Mesendoderm (in vitro differentiated cells): ENCODE data around the gene CALCOCO2.

Experiments
- DNase-seq: peaks from one replicate; pipeline ENCODE4 v3.0.0; 2013
- H2AK5ac ChIP-seq: 2 replicates; pipeline ENCODE4 v1.6.1; 2013; ENCODE audit warnings: low read length, inconsistent platforms
- H2BK120ac ChIP-seq: 2 replicates; pipeline ENCODE4 v1.6.1; 2013; ENCODE audit warnings: low read depth, mild to moderate bottlenecking, low read length, moderate library complexity, mixed read lengths
- H2BK15ac ChIP-seq: replicated peaks from 2 replicates; pipeline ENCODE4 v1.6.1; 2013; ENCODE audit warnings: low read depth, mild to moderate bottlenecking, moderate library complexity
- H2BK5ac ChIP-seq: 2 replicates; pipeline ENCODE4 v1.6.1; 2013; ENCODE audit warnings: low read length, inconsistent platforms
- H3K18ac ChIP-seq: 2 replicates; pipeline ENCODE4 v1.6.1; 2013; ENCODE audit warnings: mild to moderate bottlenecking, low read length, mixed read lengths
- H3K23ac ChIP-seq: one replicate; pipeline ENCODE4 v1.6.1; 2013; ENCODE audit warnings: low read length
- H3K27ac ChIP-seq: 2 replicates; pipeline ENCODE4 v1.5.1; 2013; ENCODE audit warnings: low read depth, mild to moderate bottlenecking, inconsistent platforms, low read length, moderate library complexity
- H3K27me3 ChIP-seq: 2 replicates; pipeline ENCODE4 v1.6.1; 2013; ENCODE audit warnings: low read length, control low read depth, mild to moderate bottlenecking, inconsistent platforms; ENCODE audit not compliant: insufficient read depth, poor library complexity
- H3K36me3 ChIP-seq: 2 replicates; pipeline ENCODE4 v1.6.1; 2013; ENCODE audit warnings: low read length, inconsistent platforms; ENCODE audit not compliant: control insufficient read depth, insufficient read depth
- H3K4ac ChIP-seq: one replicate; pipeline ENCODE4 v1.6.1; 2013; ENCODE audit warnings: low read depth, mild to moderate bottlenecking, low read length, moderate library complexity
- H3K4me1 ChIP-seq: 2 replicates; pipeline ENCODE4 v1.6.1; 2013; ENCODE audit warnings: low read depth, low read length, inconsistent platforms; ENCODE audit not compliant: control insufficient read depth
- H3K4me2 ChIP-seq: 2 replicates; pipeline ENCODE4 v1.6.1; 2013; ENCODE audit warnings: low read length
- H3K4me3 ChIP-seq: 2 replicates; pipeline ENCODE4 v1.5.1; 2013; ENCODE audit warnings: mild to moderate bottlenecking, low read length
- H3K56ac ChIP-seq: one replicate; pipeline ENCODE4 v1.6.1; 2013; ENCODE audit warnings: low read length
- H3K79me1 ChIP-seq: 2 replicates; pipeline ENCODE4 v1.6.1; 2013; ENCODE audit warnings: low read length, inconsistent platforms
- H3K79me2 ChIP-seq: 2 replicates; pipeline ENCODE4 v1.6.1; 2013; ENCODE audit warnings: mild to moderate bottlenecking, low read length; ENCODE audit not compliant: control insufficient read depth, insufficient read depth
- H3K9ac ChIP-seq: 2 replicates; pipeline ENCODE4 v1.6.1; 2013; ENCODE audit warnings: low read length, inconsistent platforms
- H4K5ac ChIP-seq: one replicate; pipeline ENCODE4 v1.6.1; 2013; ENCODE audit warnings: low read length
- H4K8ac ChIP-seq: one replicate; pipeline ENCODE4 v1.6.1; 2013; ENCODE audit warnings: low read depth, mild to moderate bottlenecking, control low read depth, low read length, moderate library complexity
- WGBS: extraction: QIAGEN DNeasy Blood & Tissue Kit; methylation state at CpG from one replicate; pipeline ENCODE4 v1.1.7; 2013; ENCODE audit warnings: low lambda C conversion rate, missing lambda C conversion rate; ENCODE audit not compliant: insufficient coverage; ENCODE audit errors: extremely low coverage; 5-methylcytosine and 5-hydroxymethylcytosine counted together

Gene CALCOCO2

DNA sequence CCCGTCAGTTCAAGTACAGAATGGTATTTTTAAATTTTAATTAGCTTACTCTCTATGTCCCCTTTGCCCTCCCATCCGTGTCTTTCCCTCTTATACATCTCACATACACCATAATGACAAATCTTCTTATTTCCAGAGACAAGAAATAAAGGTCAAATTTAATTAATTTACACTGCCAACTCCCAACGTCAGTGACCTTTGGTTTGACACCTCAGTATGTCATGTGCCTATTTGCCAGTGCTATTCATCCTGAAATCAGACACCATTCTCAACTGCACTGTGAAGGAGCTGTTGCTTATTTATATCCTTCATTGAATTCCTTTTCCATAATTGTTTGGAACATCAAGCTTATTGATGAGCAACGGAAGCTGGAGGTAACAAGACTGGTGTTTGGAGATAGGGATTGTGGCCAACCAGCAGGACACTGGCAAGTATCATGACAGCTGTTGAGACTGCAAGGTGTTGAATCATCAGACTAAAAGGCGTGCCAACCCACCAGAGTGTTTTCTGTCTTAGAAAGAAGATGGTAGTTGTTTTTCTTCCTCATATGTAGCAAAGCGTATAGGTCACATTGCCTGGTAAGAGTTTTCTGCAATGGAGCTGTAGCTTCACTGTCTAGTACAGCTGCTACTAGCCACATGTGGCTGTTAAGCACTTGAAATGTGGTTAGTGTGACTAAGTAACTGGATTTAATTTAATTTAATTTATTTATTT lies 12.5 kb downstream of the CALCOCO2 start:
- Histone ChIP-seq H3K18ac (no peak overlapping the region), H3K36me3 (peaks cover 3% of the 10 kb centered on the region), H3K56ac (no peak overlapping the region), H2BK15ac (no peak overlapping the region), H3K79me2 (no peaks in the 10 kb centered on the region), H3K23ac (no peak overlapping the region), H3K4ac (no peak overlapping the region), H4K5ac (no peak overlapping the region), H3K4me3 (no peak overlapping the region), H3K9ac (no peak overlapping the region), H3K4me2 (no peak overlapping the region), H3K27me3 (no peaks in the 10 kb centered on the region), H2BK120ac (no peak overlapping the region), H2BK5ac (no peak overlapping the region), H3K79me1 (no peaks in the 10 kb centered on the region), H3K27ac (no peak overlapping the region), H2AK5ac (no peak overlapping the region), H4K8ac (no peak overlapping the region), H3K4me1 (no peaks in the 10 kb centered on the region)
- WGBS: no CpG with 5 or more reads among the region's 6 CpGs
- no peak for DNase-seq

DNA sequence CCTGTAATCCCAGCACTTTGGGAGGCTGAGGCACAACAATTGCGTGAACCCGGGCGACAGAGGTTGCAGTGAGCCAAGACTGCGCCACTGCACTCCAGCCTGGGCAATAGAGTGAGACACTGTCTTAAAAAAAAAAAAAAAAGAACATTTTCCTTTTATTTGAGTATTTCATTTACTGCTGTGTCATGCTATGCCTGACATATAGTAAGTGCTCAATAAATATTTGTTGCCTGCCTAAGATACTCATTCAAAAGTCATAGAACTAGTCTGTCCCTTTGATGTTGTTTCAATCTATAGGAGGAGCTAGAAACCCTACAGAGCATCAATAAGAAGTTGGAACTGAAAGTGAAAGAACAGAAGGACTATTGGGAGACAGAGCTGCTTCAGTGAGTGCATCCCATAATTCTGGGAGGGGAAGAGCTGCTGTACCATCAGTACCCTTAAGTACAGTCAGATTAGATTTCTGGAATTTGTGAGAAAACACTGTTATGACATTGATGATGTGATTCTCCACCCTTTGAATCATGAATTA lies 20.0 kb downstream of the CALCOCO2 start:
- no peak overlapping the region for H3K4ac ChIP-seq
- H3K4me1 ChIP-seq: peaks cover 4% of the 10 kb centered on the region
- no peak overlapping the region for H3K56ac ChIP-seq
- no peak overlapping the region for H2BK5ac ChIP-seq
- H2BK15ac ChIP-seq: no peak overlapping the region
- H3K27me3 ChIP-seq: no peaks in the 10 kb centered on the region
- H3K4me2 ChIP-seq: no peak overlapping the region
- H3K18ac ChIP-seq: no peak overlapping the region
- no peaks in the 10 kb centered on the region for H3K79me2 ChIP-seq
- no peak overlapping the region for H3K23ac ChIP-seq
- H3K4me3 ChIP-seq: no peak overlapping the region
- no peaks in the 10 kb centered on the region for H3K36me3 ChIP-seq
- H2BK120ac ChIP-seq: no peak overlapping the region
- H2AK5ac ChIP-seq: no peak overlapping the region
- no peak overlapping the region for H4K5ac ChIP-seq
- no CpG with 5 or more reads among the region's 4 CpGs for WGBS
- no peak overlapping the region for H3K27ac ChIP-seq
- H4K8ac ChIP-seq: no peak overlapping the region
- no peaks in the 10 kb centered on the region for H3K79me1 ChIP-seq
- H3K9ac ChIP-seq: no peak overlapping the region
- no peak for DNase-seq

DNA sequence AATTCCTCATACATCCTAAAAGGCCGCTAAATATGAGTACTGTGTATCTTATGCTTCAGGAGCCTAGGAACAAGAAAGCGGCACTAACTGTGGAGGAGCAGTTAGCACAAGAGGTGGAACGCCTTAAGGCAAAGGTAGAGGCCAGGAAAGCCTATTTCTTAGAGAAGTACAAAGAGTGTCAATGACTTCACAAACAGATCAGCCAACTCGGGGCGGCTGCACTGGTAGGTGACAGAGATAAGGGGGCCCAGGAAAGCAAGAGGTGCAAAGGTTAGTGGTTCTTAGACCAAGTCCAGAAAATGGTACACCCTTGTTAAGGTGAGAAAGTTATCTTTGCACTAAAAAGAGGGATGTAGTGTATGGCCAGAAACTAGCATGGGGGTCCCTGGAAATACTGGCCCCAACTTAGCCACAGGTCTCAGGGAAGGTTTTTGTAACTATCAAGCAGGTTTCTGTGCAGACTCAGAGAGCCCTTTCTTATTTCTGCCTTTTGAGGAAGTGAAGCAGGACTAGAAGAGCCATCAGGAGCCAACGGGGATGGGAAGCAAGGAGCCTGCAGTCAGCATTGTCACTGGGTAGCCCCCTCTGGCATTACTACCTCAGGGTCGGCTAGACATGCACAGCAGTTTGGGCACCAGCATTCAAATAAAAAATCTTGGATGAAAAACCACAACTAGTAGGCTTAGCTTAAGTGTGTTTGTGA lies 24.1 kb downstream of the CALCOCO2 start:
- no peak for DNase-seq

DNA sequence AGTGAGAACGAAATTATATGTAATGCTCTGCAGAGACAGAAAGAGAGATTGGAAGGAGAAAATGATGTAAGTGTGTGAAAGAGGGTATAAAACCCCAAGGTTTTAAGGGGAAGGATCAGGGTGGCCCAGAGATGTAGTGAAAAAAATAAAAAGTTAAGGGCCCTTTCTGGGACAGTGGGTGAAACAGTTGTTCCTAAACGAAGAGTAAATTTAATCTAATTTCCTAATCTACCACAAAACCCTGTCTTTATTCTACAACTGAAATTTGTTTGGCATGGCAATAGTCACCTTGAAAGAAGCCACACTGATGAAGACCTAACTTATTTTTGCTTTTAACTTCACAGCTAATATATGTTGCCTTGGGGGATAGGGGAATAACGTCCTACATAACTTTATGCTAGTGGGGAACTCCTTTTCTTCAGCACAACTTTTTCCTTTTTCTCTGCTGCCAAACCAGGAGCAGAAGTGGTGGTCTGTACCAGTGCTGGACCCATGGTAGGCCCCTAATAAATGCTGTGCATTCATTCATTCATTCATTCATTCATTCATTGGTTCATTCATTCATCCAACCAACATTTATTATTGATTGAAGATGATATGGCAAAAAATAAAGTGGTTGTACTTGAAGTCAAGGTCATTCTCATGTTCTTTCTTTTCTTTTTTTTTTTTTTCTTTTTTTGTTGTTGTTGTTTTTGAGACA lies 25.4 kb downstream of the CALCOCO2 start:
- no peak overlapping the region for H2BK5ac ChIP-seq
- no peak overlapping the region for H2BK120ac ChIP-seq
- no peaks in the 10 kb centered on the region for H3K79me2 ChIP-seq
- no peak overlapping the region for H4K8ac ChIP-seq
- H3K23ac ChIP-seq: no peak overlapping the region
- H2BK15ac ChIP-seq: no peak overlapping the region
- H3K18ac ChIP-seq: no peak overlapping the region
- no peaks in the 10 kb centered on the region for H3K79me1 ChIP-seq
- 100% methylated on average over 1 of the region's 3 CpGs for WGBS
- H3K36me3 ChIP-seq: no peaks in the 10 kb centered on the region
- H2AK5ac ChIP-seq: no peak overlapping the region
- no peak overlapping the region for H3K56ac ChIP-seq
- no peak for DNase-seq
- H3K9ac ChIP-seq: no peak overlapping the region
- no peak overlapping the region for H3K27ac ChIP-seq
- H3K4ac ChIP-seq: no peak overlapping the region
- no peak overlapping the region for H3K4me2 ChIP-seq
- H3K4me1 ChIP-seq: peaks cover 4% of the 10 kb centered on the region
- H4K5ac ChIP-seq: no peak overlapping the region
- H3K4me3 ChIP-seq: no peak overlapping the region
- H3K27me3 ChIP-seq: no peaks in the 10 kb centered on the region

More for the DNA sequence above, 24.1 kb downstream of the CALCOCO2 start:
- no peak overlapping the region for H3K23ac ChIP-seq
- H3K4ac ChIP-seq: no peak overlapping the region
- no peak overlapping the region for H3K4me2 ChIP-seq
- no peak overlapping the region for H3K56ac ChIP-seq
- H3K27ac ChIP-seq: no peak overlapping the region
- no peaks in the 10 kb centered on the region for H3K79me2 ChIP-seq
- H2AK5ac ChIP-seq: no peak overlapping the region
- no peaks in the 10 kb centered on the region for H3K79me1 ChIP-seq
- peaks cover 4% of the 10 kb centered on the region for H3K4me1 ChIP-seq
- H4K8ac ChIP-seq: no peak overlapping the region
- no peak overlapping the region for H2BK15ac ChIP-seq
- H3K27me3 ChIP-seq: no peaks in the 10 kb centered on the region
- H3K9ac ChIP-seq: no peak overlapping the region
- no peak overlapping the region for H4K5ac ChIP-seq
- H3K36me3 ChIP-seq: no peaks in the 10 kb centered on the region
- H3K4me3 ChIP-seq: no peak overlapping the region
- no peak overlapping the region for H3K18ac ChIP-seq
- WGBS: no CpG with 5 or more reads among the region's 7 CpGs
- H2BK5ac ChIP-seq: no peak overlapping the region
- no peak overlapping the region for H2BK120ac ChIP-seq

DNA sequence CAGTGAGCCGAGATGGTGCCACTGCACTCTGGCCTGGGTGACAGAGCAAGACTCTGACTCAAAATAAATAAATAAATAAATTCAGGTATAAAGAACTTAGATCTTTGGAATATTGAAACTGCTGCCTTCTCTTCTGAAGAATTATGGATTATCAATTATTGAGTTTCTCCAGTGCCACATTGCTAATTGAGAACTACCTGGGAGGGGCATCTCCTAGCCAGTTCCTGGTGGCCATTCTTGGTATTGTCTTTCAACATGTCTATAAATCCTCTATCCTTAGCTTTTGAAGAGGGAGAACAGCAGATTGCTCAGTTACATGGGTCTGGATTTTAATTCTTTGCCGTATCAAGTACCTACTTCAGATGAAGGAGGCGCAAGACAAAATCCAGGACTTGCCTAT lies 29.2 kb downstream of the CALCOCO2 start:
- H3K18ac ChIP-seq: no peak overlapping the region
- no peak overlapping the region for H3K9ac ChIP-seq
- H2BK5ac ChIP-seq: no peak overlapping the region
- no peak overlapping the region for H3K4me3 ChIP-seq
- no peak overlapping the region for H3K4me2 ChIP-seq
- WGBS: no CpG with 5 or more reads among the region's 3 CpGs
- peaks cover 6% of the 10 kb centered on the region for H3K36me3 ChIP-seq
- no peak overlapping the region for H3K27ac ChIP-seq
- no peak overlapping the region for H2AK5ac ChIP-seq
- DNase-seq: no peak
- no peak overlapping the region for H2BK120ac ChIP-seq
- no peak overlapping the region for H4K5ac ChIP-seq
- H3K23ac ChIP-seq: no peak overlapping the region
- H3K4me1 ChIP-seq: peaks cover 4% of the 10 kb centered on the region
- H3K27me3 ChIP-seq: no peaks in the 10 kb centered on the region
- no peak overlapping the region for H4K8ac ChIP-seq
- H3K56ac ChIP-seq: no peak overlapping the region
- H3K79me2 ChIP-seq: no peaks in the 10 kb centered on the region
- no peak overlapping the region for H2BK15ac ChIP-seq
- no peaks in the 10 kb centered on the region for H3K79me1 ChIP-seq
- H3K4ac ChIP-seq: no peak overlapping the region
